Measurements from ENCODE around the gene TBC1D22A.

The TBC1D22A gene

DNA sequence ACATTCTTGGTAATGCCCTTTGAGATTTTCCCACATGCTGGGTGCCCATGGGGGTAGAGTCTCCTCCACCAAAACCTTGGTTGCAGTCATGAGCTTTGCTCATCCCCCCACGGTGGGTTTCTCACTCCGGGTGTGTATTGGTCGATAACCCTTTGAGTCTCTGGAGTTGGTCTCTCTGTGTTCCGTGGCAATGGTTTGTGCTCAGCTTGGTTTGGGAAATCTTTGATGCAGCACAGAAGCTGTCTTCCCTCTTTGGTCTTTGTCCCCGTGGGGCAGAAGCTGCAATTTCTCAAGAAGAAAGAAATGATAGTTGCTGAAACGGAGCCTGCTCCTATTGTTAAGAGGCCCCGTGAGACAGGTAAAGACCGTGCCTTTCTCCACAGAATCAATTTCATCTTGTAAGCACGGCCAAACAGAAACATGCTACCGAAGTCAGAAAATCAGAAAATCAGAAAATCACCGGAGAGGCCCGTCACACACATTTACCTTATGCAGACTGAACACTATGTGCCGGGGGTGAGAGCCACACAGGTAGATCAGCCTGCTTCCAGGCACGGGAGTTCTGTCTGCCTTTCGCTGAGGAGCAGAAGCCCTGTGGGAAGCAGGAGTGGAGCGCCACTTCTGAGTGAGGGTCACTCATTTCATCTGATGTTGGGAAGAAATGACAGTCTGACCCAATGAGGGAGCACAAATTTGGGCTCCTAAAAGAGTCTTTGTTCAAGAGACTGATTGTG is 186.1 kb downstream of the TBC1D22A start:
- Histone ChIP-seq H3K9me2 (replicated peaks; ENCODE audit: insufficient read depth, low read length) (no peaks in the 10 kb centered on the region), H3K36me3 (replicated peaks; ENCODE audit: insufficient read depth, low read length) (no peaks in the 10 kb centered on the region), H3K4me1 (ENCODE audit: low read length) (no peaks in the 10 kb centered on the region), H3K4me3 (ENCODE audit: low read length) (no peak overlapping the region), H3K27ac (ENCODE audit: low read length) (no peak overlapping the region), H4K20me1 (ENCODE audit: insufficient read depth, low read length) (no peaks in the 10 kb centered on the region), H2AFZ (ENCODE audit: low read length) (no peak overlapping the region), H3K9me3 (replicated peaks; ENCODE audit: insufficient read depth, low read length) (no peaks in the 10 kb centered on the region), H3K27me3 (replicated peaks; ENCODE audit: insufficient read depth, low read length) (no peaks in the 10 kb centered on the region), H3F3A (ENCODE audit: insufficient read depth, low read length) (no peaks in the 10 kb centered on the region), H3K79me2 (ENCODE audit: low read length) (no peaks in the 10 kb centered on the region), H3K4me2 (ENCODE audit: low read depth, low read length) (no peak overlapping the region), H3K9ac (ENCODE audit: low read length) (no peak overlapping the region)
- no peak for DNase-seq
- TF ChIP-seq EZH2 (optimal IDR thresholded peaks at IDR 0.05; ENCODE audit: low read depth, low read length) (no peak), EZH2phosphoT487 (IDR thresholded peaks at IDR 0.05; ENCODE audit: low read length) (no peak)
- TF ChIP-seq, protein P1, sequence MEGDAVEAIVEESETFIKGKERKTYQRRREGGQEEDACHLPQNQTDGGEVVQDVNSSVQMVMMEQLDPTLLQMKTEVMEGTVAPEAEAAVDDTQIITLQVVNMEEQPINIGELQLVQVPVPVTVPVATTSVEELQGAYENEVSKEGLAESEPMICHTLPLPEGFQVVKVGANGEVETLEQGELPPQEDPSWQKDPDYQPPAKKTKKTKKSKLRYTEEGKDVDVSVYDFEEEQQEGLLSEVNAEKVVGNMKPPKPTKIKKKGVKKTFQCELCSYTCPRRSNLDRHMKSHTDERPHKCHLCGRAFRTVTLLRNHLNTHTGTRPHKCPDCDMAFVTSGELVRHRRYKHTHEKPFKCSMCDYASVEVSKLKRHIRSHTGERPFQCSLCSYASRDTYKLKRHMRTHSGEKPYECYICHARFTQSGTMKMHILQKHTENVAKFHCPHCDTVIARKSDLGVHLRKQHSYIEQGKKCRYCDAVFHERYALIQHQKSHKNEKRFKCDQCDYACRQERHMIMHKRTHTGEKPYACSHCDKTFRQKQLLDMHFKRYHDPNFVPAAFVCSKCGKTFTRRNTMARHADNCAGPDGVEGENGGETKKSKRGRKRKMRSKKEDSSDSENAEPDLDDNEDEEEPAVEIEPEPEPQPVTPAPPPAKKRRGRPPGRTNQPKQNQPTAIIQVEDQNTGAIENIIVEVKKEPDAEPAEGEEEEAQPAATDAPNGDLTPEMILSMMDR (IDR thresholded peaks at IDR 0.05; ENCODE audit: low read length): no peak

DNA sequence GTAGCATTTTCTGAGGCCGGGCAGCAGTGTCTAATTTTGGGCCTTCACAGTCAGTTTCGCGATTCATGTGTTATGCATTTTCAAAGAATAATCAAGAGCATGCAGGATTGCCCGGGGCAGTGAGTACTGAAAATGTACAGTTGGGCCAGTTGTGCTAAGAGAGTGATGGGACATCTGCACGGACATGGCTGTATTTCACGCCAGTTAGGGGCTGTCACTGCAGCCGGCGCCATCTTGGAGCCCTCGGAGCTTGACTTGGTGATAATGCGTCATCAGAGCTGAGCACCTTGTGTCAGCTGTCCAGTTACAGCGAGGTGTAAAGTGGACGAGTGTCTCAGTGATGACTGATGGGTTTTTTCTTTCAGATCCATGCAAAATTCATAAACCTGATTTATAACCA is 188.9 kb downstream of the TBC1D22A start:
- Histone ChIP-seq H4K20me1 (ENCODE audit: insufficient read depth, low read length) (no peaks in the 10 kb centered on the region), H3K9me2 (replicated peaks; ENCODE audit: insufficient read depth, low read length) (no peaks in the 10 kb centered on the region), H3K27ac (ENCODE audit: low read length) (no peak overlapping the region), H3K4me2 (ENCODE audit: low read depth, low read length) (no peak overlapping the region), H3K4me1 (ENCODE audit: low read length) (no peaks in the 10 kb centered on the region), H3K9me3 (replicated peaks; ENCODE audit: insufficient read depth, low read length) (no peaks in the 10 kb centered on the region), H3F3A (ENCODE audit: insufficient read depth, low read length) (no peaks in the 10 kb centered on the region), H3K4me3 (ENCODE audit: low read length) (no peak overlapping the region), H3K27me3 (replicated peaks; ENCODE audit: insufficient read depth, low read length) (no peaks in the 10 kb centered on the region), H3K36me3 (replicated peaks; ENCODE audit: insufficient read depth, low read length) (no peaks in the 10 kb centered on the region), H2AFZ (ENCODE audit: low read length) (no peak overlapping the region), H3K79me2 (ENCODE audit: low read length) (no peaks in the 10 kb centered on the region), H3K9ac (ENCODE audit: low read length) (no peak overlapping the region)
- DNase-seq: no peak
- TF ChIP-seq EZH2phosphoT487 (IDR thresholded peaks at IDR 0.05; ENCODE audit: low read length) (no peak), EZH2 (optimal IDR thresholded peaks at IDR 0.05; ENCODE audit: low read depth, low read length) (no peak)
- TF ChIP-seq, protein P1 (IDR thresholded peaks at IDR 0.05; ENCODE audit: low read length): no peak

DNA sequence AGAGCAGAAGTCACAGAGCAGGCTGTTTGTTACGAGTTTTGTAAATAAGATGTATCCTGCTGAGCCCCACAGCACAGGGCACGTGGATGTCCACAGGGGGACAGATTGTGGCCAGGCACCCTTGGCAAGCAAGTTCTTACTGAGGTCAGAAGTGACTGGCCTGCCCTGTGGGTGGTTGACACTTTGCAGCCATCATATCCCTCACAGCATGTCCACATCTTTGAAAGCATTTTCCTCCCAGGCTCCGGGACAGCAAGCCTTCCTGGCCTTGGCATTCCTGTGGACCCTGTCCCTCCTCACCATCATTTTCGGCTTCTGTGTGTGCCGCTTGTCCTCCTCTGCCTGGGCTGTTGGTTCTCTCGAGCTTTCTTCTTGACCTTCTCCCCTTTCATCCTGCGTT is 189.5 kb downstream of the TBC1D22A start:
- Histone ChIP-seq H3K36me3 (replicated peaks; ENCODE audit: insufficient read depth, low read length) (no peaks in the 10 kb centered on the region), H4K20me1 (ENCODE audit: insufficient read depth, low read length) (no peaks in the 10 kb centered on the region), H3F3A (ENCODE audit: insufficient read depth, low read length) (no peaks in the 10 kb centered on the region), H2AFZ (ENCODE audit: low read length) (no peak overlapping the region), H3K4me1 (ENCODE audit: low read length) (no peaks in the 10 kb centered on the region), H3K27ac (ENCODE audit: low read length) (no peak overlapping the region), H3K27me3 (replicated peaks; ENCODE audit: insufficient read depth, low read length) (no peaks in the 10 kb centered on the region), H3K9ac (ENCODE audit: low read length) (no peak overlapping the region), H3K4me3 (ENCODE audit: low read length) (no peak overlapping the region), H3K4me2 (ENCODE audit: low read depth, low read length) (no peak overlapping the region), H3K79me2 (ENCODE audit: low read length) (no peaks in the 10 kb centered on the region), H3K9me3 (replicated peaks; ENCODE audit: insufficient read depth, low read length) (no peaks in the 10 kb centered on the region), H3K9me2 (replicated peaks; ENCODE audit: insufficient read depth, low read length) (no peaks in the 10 kb centered on the region)
- TF ChIP-seq EZH2 (optimal IDR thresholded peaks at IDR 0.05; ENCODE audit: low read depth, low read length) (no peak), EZH2phosphoT487 (IDR thresholded peaks at IDR 0.05; ENCODE audit: low read length) (no peak)
- TF ChIP-seq, protein P1 (IDR thresholded peaks at IDR 0.05; ENCODE audit: low read length): no peak
- DNase-seq: no peak
